ENCODE data around the gene OR4E2. TPM values are rescaled to one million over a fixed set of nuclear protein-coding genes. Genes with fewer than 3 reads are reported as not detected.
"Not testable (repeated sequence)": the region's sequence is repeated elsewhere in the genome, so short reads cannot be mapped to it uniquely, and the experiment has no call there.

Gene OR4E2
- polyA plus RNA-seq (ENCODE audit: insufficient read length): 0.05 TPM
- long read RNA-seq, donor 1: 0 reads
- long read RNA-seq, donor 2: 0 reads
- long read RNA-seq, donor 3: 0 reads
- long read RNA-seq, donor 4: 0 reads
- long read RNA-seq, donor 5: 0 reads
- long read RNA-seq, donor 6: 0 reads
- long read RNA-seq, donor 7: 0 reads
- long read RNA-seq, donor 8: 0 reads

GRCh38 chr14:21653331-21653885 lies at the start of gene OR4E2:
Gene OR4E2, plus strand, starts transcription at chr14:21653835. Its CDS starts 11,248 bp downstream, at chr14:21665083.
- DNase-seq: no peak

- no peak for DNase-seq
Observed at GRCh38 chr14:21612324-21612723, 41.3 kb upstream of the OR4E2 start.

GRCh38 chr14:21614240-21614639 lies 39.4 kb upstream of the OR4E2 start:
- no peak for DNase-seq

GRCh38 chr14:21617614-21618013 lies 36.0 kb upstream of the OR4E2 start:
- no peak for DNase-seq

- no peak for DNase-seq
Observed at GRCh38 chr14:21626491-21627230, 27.0 kb upstream of the OR4E2 start.

- not testable (repeated sequence) for DNase-seq
Observed at GRCh38 chr14:21630503-21630902, 23.1 kb upstream of the OR4E2 start.

- DNase-seq: no peak
Observed at GRCh38 chr14:21631084-21631483, 22.6 kb upstream of the OR4E2 start.

- DNase-seq: no peak
Observed at GRCh38 chr14:21634840-21635239, 18.8 kb upstream of the OR4E2 start, which contains the start of gene OR10G2. Gene OR10G2, minus strand, starts transcription at chr14:21634940. Its CDS starts 98 bp downstream, at chr14:21634842.

GRCh38 chr14:21642683-21643082 lies 11.0 kb upstream of the OR4E2 start:
- DNase-seq: no peak

- no peak for DNase-seq
Observed at GRCh38 chr14:21643407-21643806, 10.2 kb upstream of the OR4E2 start.

GRCh38 chr14:21647380-21647779 lies 6.3 kb upstream of the OR4E2 start:
- no peak for DNase-seq

- no peak for DNase-seq
Observed at GRCh38 chr14:21652209-21652808, 1.3 kb upstream of the OR4E2 start.

GRCh38 chr14:21654215-21654614 lies 580 bp downstream of the OR4E2 start:
- DNase-seq: no peak

- no peak for DNase-seq
Observed at GRCh38 chr14:21656980-21657379, 3.3 kb downstream of the OR4E2 start.

GRCh38 chr14:21668377-21668776 lies 14.7 kb downstream of the OR4E2 start:
- DNase-seq: no peak

- no peak for DNase-seq
Observed at GRCh38 chr14:21669284-21669683, 15.6 kb downstream of the OR4E2 start.

GRCh38 chr14:21671371-21671770 lies 17.7 kb downstream of the OR4E2 start:
- DNase-seq: no peak

- no peak for DNase-seq
Observed at GRCh38 chr14:21672116-21672515, 18.5 kb downstream of the OR4E2 start.

GRCh38 chr14:21673718-21674117 lies 20.1 kb downstream of the OR4E2 start, which contains the start of gene OR4E1:
Gene OR4E1, minus strand, starts transcription at chr14:21673818. Its CDS starts 2,883 bp downstream, at chr14:21670935.
- DNase-seq: no peak

- no peak for DNase-seq
Observed at GRCh38 chr14:21675566-21675965, 21.9 kb downstream of the OR4E2 start.

- DNase-seq: no peak
Observed at GRCh38 chr14:21680072-21680471, 26.4 kb downstream of the OR4E2 start.

GRCh38 chr14:21686468-21686867 lies 32.8 kb downstream of the OR4E2 start:
- no peak for DNase-seq

- no peak for DNase-seq
Observed at GRCh38 chr14:21694425-21694824, 40.8 kb downstream of the OR4E2 start.
